IMR-90 (cell line): ENCODE measurements around the gene SYDE2. TPM values are rescaled to one million over a fixed set of nuclear protein-coding genes. Genes with fewer than 3 reads are reported as not detected.

Source experiments
- ATAC-seq: fragments of 200-7000 bp; cut with Tn5 transposase; 2 replicates; pipeline ENCODE4 v1.9.1; 2020; ENCODE audit warnings: low read depth, mild to moderate bottlenecking, moderate library complexity
- BruUV-seq: library from RNA; stranded (reverse); fragments of 400-500 nt; replicated peaks from 2 replicates; lab custom pipeline; 2021; lab: Mats Ljungman, UMichigan
- CTCF ChIA-PET: fragments of 300-600 bp; formaldehyde crosslinking; extraction: SDS; loops from one replicate; lab custom pipeline; 2021; ENCODE audit warnings: antibody characterized with exemption; lab: Yijun Ruan, JAX
- POLR2A ChIA-PET: fragments of 300-600 bp; sonication (Branson Sonifier 250); formaldehyde crosslinking; loops from one replicate; lab custom pipeline; 2022; ENCODE audit warnings: antibody characterized with exemption; ENCODE audit not compliant: unreplicated experiment; lab: Charles Lee
- DNase-seq: peaks from one replicate; pipeline ENCODE4 v3.0.0; 2013
- H2AFZ ChIP-seq: replicated peaks from 2 replicates; pipeline ENCODE3; 2013; ENCODE audit warnings: low read length, mild to moderate bottlenecking; ENCODE audit not compliant: poor library complexity
- H2AK5ac ChIP-seq: 2 replicates; pipeline ENCODE4 v1.6.1; 2013; ENCODE audit warnings: low read depth, low read length, inconsistent platforms
- H2AK9ac ChIP-seq: replicated peaks from 2 replicates; pipeline ENCODE3; 2013; ENCODE audit warnings: mild to moderate bottlenecking, low read depth, low read length, moderate library complexity; ENCODE audit not compliant: poor library complexity
- H2BK120ac ChIP-seq: 2 replicates; pipeline ENCODE4 v1.6.1; 2013; ENCODE audit warnings: low read depth, low read length, inconsistent platforms
- H2BK15ac ChIP-seq: 3 replicates; pipeline ENCODE4 v1.6.1; 2013; ENCODE audit warnings: low read depth, low read length, inconsistent platforms
- H2BK20ac ChIP-seq: 2 replicates; pipeline ENCODE4 v1.6.1; 2013; ENCODE audit warnings: low read depth, mild to moderate bottlenecking, inconsistent platforms, low read length, moderate library complexity
- H2BK5ac ChIP-seq: 2 replicates; pipeline ENCODE4 v1.6.1; 2013; ENCODE audit warnings: mild to moderate bottlenecking, low read depth, low read length, inconsistent platforms; ENCODE audit not compliant: poor library complexity, severe bottlenecking
- H3K14ac ChIP-seq: replicated peaks from 2 replicates; pipeline ENCODE4 v1.6.1; 2013; ENCODE audit warnings: low read depth, low read length, inconsistent platforms
- H3K18ac ChIP-seq: 2 replicates; pipeline ENCODE4 v1.6.1; 2013; ENCODE audit warnings: low read depth, low read length, control low read depth
- H3K23ac ChIP-seq: 2 replicates; pipeline ENCODE4 v1.6.1; 2013; ENCODE audit warnings: low read depth, low read length, inconsistent platforms
- H3K27ac ChIP-seq: 2 replicates; pipeline ENCODE4 v1.5.1; 2013; ENCODE audit warnings: mild to moderate bottlenecking, control low read depth, low read length; ENCODE audit not compliant: insufficient read depth
- H3K27me3 ChIP-seq: 2 replicates; pipeline ENCODE4 v1.6.1; 2013; ENCODE audit warnings: low read length; ENCODE audit not compliant: control insufficient read depth, insufficient read depth
- H3K36me3 ChIP-seq: 2 replicates; pipeline ENCODE4 v1.6.1; 2013; ENCODE audit warnings: low read length, mixed read lengths; ENCODE audit not compliant: control insufficient read depth, insufficient read depth
- H3K4ac ChIP-seq: 2 replicates; pipeline ENCODE4 v1.6.1; 2013; ENCODE audit warnings: low read depth, low read length, inconsistent platforms
- H3K4me1 ChIP-seq: 2 replicates; pipeline ENCODE4 v1.6.1; 2013; ENCODE audit warnings: low read length, mixed read lengths; ENCODE audit not compliant: control insufficient read depth, insufficient read depth
- H3K4me2 ChIP-seq: 2 replicates; pipeline ENCODE4 v1.6.1; 2013; ENCODE audit warnings: low read depth, mild to moderate bottlenecking, control low read depth, low read length, moderate library complexity
- H3K4me3 ChIP-seq: 2 replicates; pipeline ENCODE4 v1.5.1; 2013; ENCODE audit warnings: low read depth, mild to moderate bottlenecking, control low read depth, low read length, moderate library complexity; ENCODE audit not compliant: insufficient read depth
- H3K56ac ChIP-seq: 2 replicates; pipeline ENCODE4 v1.6.1; 2013; ENCODE audit warnings: low read length, inconsistent platforms; ENCODE audit not compliant: insufficient read depth; ENCODE audit errors: extremely low read depth
- H3K79me1 ChIP-seq, 2 experiments: 2 replicates each; pipeline ENCODE4 v1.6.1; 2013; ENCODE audit warnings: low read length in 2 of 2, inconsistent platforms in 1 of 2, low read depth in 1 of 2
- H3K9ac ChIP-seq: 2 replicates; pipeline ENCODE4 v1.6.1; 2013; ENCODE audit warnings: low read depth, low read length, control low read depth
- H3K9me1 ChIP-seq: 2 replicates; pipeline ENCODE4 v1.6.1; 2013; ENCODE audit warnings: low read length, inconsistent platforms; ENCODE audit not compliant: insufficient read depth
- H3K9me3 ChIP-seq: 2 replicates; pipeline ENCODE4 v1.6.1; 2013; ENCODE audit warnings: low read length; ENCODE audit not compliant: control insufficient read depth, insufficient read depth
- H4K20me1 ChIP-seq: 2 replicates; pipeline ENCODE4 v1.6.1; 2013; ENCODE audit warnings: low read length, inconsistent platforms; ENCODE audit not compliant: insufficient read depth
- H4K5ac ChIP-seq: 2 replicates; pipeline ENCODE4 v1.6.1; 2013; ENCODE audit warnings: mild to moderate bottlenecking, low read depth, low read length, control low read depth
- H4K8ac ChIP-seq, 2 experiments: 2 replicates each; pipeline ENCODE4 v1.6.1; 2013; ENCODE audit warnings: low read depth in 2 of 2, low read length in 2 of 2, control low read depth in 1 of 2, inconsistent platforms in 1 of 2
- H4K91ac ChIP-seq: 2 replicates; pipeline ENCODE4 v1.6.1; 2013; ENCODE audit warnings: low read depth, low read length, inconsistent platforms; ENCODE audit not compliant: insufficient read depth
- BHLHE40 ChIP-seq: fragments of 150-350 bp; IDR thresholded peaks from 2 replicates; pipeline ENCODE4 v1.6.1; 2016; ENCODE audit warnings: mild to moderate bottlenecking, low read depth, low read length
- CHD1 ChIP-seq: IDR thresholded peaks from 2 replicates; pipeline ENCODE4 v1.6.1; 2012; ENCODE audit warnings: low read depth, low read length, improper control_type of control experiment
- CTCF ChIP-seq: conservative IDR thresholded peaks from 2 replicates; pipeline ENCODE4 v1.5.1; 2012; ENCODE audit warnings: mild to moderate bottlenecking, low read depth, low read length, improper control_type of control experiment
- ELK1 ChIP-seq: fragments of 150-350 bp; IDR thresholded peaks from 2 replicates; pipeline ENCODE4 v1.6.1; 2016; ENCODE audit warnings: low read depth, mild to moderate bottlenecking, low read length, moderate library complexity, borderline replicate concordance
- FOS ChIP-seq: fragments of 150-350 bp; IDR thresholded peaks from 2 replicates; pipeline ENCODE4 v1.6.1; 2016; ENCODE audit warnings: low read depth, low read length
- MAZ ChIP-seq: IDR thresholded peaks from 2 replicates; pipeline ENCODE4 v1.6.1; 2012; ENCODE audit warnings: low read depth, mild to moderate bottlenecking, low read length, improper control_type of control experiment, moderate library complexity, borderline replicate concordance
- MXI1 ChIP-seq: IDR thresholded peaks from 2 replicates; pipeline ENCODE4 v1.6.1; 2012; ENCODE audit warnings: low read depth, mild to moderate bottlenecking, low read length, moderate library complexity, borderline replicate concordance
- RAD21 ChIP-seq: IDR thresholded peaks from 2 replicates; pipeline ENCODE4 v1.6.1; 2012; ENCODE audit warnings: low read length, improper control_type of control experiment
- RCOR1 ChIP-seq: IDR thresholded peaks from 2 replicates; pipeline ENCODE4 v1.6.1; 2012; ENCODE audit warnings: mild to moderate bottlenecking, low read length, improper control_type of control experiment; ENCODE audit not compliant: insufficient replicate concordance
- RFX5 ChIP-seq: IDR thresholded peaks from 2 replicates; pipeline ENCODE4 v1.8.0; 2012; ENCODE audit warnings: low read depth, mild to moderate bottlenecking, low read length, moderate library complexity
- WGBS, 2 experiments: methylation state at CpG; one replicate each; pipeline versions ENCODE4 v1.1.5 to v1.1.7; 2013; ENCODE audit warnings: missing lambda C conversion rate in 2 of 2; ENCODE audit not compliant: insufficient read length in 1 of 2; ENCODE audit errors: extremely low coverage in 2 of 2; 5-methylcytosine and 5-hydroxymethylcytosine counted together
- dilution Hi-C: fragments of 300-500 bp; cut with HindIII; formaldehyde crosslinking; loops from one replicate; pipeline ENCODE4 v1.14.3; 2018; ENCODE audit warnings: low sequenced_read_pairs; ENCODE audit not compliant: unreplicated experiment
- in situ Hi-C: fragments of 300-500 bp; cut with MboI; formaldehyde crosslinking; loops from 3 replicates; pipeline ENCODE4 v1.14.3; 2019; ENCODE audit warnings: low sequenced_read_pairs, inconsistent platforms, mixed read lengths
- intact Hi-C: fragments of 100-400 bp; cut with micrococcal nuclease; formaldehyde crosslinking; loops from 2 replicates; pipeline ENCODE4 v1.10.0; 2022
- polyA plus RNA-seq, 3 experiments: library from polyadenylated mRNA; depleted of rRNA; stranded (reverse); fragments of >200 nt; gene quantifications; 2 replicates each; pipeline ENCODE4 v1.2.3, GENCODE V29; 2012; ENCODE audit warnings: low replicate concordance in 1 of 3
- total RNA-seq: library from RNA; depleted of rRNA; stranded (reverse); fragments of >200 nt; gene quantifications from 2 replicates; pipeline ENCODE4 v1.2.3, GENCODE V29; 2012

The SYDE2 gene
- total and polyA plus RNA-seq, 2 of the 4 experiments (the other 2 are of a cell fraction) = 1.8 to 10.0 TPM

GRCh38 chr1:85172684-85173337, 28.0 kb downstream of the SYDE2 start:
- Histone ChIP-seq H3K9me1 (no peaks in the 10 kb centered on the region), H3K9ac (no peak overlapping the region), H4K5ac (no peak overlapping the region), H3K23ac (no peak overlapping the region), H3K27me3 (no peaks in the 10 kb centered on the region), H2BK20ac (no peak overlapping the region), H4K8ac (no peak overlapping the region), H2BK15ac (no peak overlapping the region), H2BK120ac (no peak overlapping the region), H3K4me1 (no peaks in the 10 kb centered on the region), H3K9me3 (no peaks in the 10 kb centered on the region), H3K79me1 (peaks cover 0 to 3% of the 10 kb centered on the region in 2 experiments; a peak in 2 of 4 replicates), H2AFZ (no peak overlapping the region), H2AK5ac (no peak overlapping the region), H3K4me2 (no peak overlapping the region), H3K27ac (no peak overlapping the region), H3K36me3 (0 out of 2 replicates have a peak, but pooled peaks cover 1% of the 10 kb centered on the region), H4K20me1 (no peaks in the 10 kb centered on the region), H2AK9ac (no peak overlapping the region), H4K91ac (no peak overlapping the region), H3K4me3 (no peak overlapping the region), H3K56ac (no peak overlapping the region), H3K4ac (no peak overlapping the region), H3K18ac (no peak overlapping the region), H2BK5ac (no peak overlapping the region), H3K14ac (no peak overlapping the region)
- 90% methylated on average over 2 of the region's 4 CpGs; no CpG with 5 or more reads in 1 of the 2 experiments for WGBS, 2 experiments
- ATAC-seq = no peak
- dilution Hi-C loops = no loop called here
- intact Hi-C loops = no loop called here
- TF ChIP-seq BHLHE40 (no peak), MAZ (no peak), MXI1 (no peak), FOS (no peak), CHD1 (no peak), RFX5 (no peak), ELK1 (no peak), RAD21 (no peak), CTCF (no peak), RCOR1 (no peak)
- in situ Hi-C loops = no loop called here
- POLR2A ChIA-PET = no interaction called here
- CTCF ChIA-PET = no interaction called here
- BruUV-seq = no TSS peak
- DNase-seq = no peak
